NCI-H1105 (cell line): ENCODE measurements around the gene FASTK.

Experiments
- DNase-seq: peaks from one replicate; lab custom pipeline; 2025; lab: John Stamatoyannopoulos, UW

Gene FASTK

DNA sequence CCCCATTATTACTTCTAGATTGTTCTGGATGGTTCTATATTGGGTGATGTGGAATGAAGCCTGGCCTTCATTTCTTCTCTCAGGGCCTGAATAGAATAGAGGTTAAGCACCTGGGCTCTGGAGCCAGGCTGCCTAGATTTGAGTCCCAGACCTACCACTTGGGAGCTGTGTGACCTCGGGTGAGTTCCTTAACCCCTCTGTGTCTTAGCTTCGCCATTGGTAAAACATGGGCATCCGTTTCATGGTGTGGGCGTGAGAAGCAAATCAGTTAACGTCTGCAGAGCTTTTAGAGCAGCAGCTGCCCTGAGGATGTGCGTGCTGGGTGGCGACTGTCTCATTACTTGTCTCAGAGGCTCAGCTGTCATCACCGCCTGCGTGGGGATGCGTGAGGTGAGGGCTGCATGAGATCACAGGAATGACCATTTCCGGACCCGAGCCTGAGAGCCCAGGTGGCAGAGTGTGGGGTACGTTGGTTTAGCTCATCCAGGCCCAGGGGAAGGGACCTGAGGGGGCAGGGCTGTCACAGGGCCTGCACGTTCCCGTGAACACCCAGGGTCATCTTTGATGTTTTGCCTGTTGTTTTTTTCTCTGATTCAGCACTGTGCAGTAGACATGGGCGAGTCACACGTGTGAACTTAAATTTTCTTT is 15.3 kb upstream of the FASTK start:
- no peak for DNase-seq

DNA sequence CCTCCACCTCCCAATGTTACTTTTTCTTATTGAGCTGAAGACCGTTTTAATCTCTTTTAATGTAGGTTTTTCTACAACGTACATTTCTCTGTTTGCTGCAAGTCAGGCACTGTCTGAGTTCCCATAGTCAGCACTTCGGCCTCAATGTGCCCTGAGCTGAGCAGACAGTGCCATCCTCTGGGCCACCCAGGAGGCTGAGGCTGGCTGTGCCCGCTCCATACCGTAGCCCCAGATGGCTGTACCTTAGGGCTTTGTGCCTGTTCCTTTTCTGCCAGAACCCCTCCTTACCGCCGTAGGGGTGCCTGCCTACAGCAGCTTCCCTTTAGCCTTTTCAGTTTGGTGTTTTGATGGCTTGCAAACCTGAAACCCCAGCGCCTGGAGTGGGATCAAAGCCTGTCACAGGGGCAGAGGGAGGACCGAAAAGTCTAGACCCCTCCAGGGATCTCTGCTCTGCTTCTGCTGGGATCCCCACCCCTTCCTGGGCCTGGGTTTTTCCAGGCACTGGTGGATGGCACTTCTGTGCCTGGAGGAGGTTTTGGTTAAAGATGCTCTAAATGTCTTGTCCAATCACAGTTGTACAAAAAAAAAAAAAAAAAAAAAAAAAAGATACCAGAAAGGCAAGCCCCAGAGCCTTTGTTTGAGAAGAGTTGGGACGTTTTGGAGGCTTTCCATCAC is 14.7 kb upstream of the FASTK start:
- no peak for DNase-seq

DNA sequence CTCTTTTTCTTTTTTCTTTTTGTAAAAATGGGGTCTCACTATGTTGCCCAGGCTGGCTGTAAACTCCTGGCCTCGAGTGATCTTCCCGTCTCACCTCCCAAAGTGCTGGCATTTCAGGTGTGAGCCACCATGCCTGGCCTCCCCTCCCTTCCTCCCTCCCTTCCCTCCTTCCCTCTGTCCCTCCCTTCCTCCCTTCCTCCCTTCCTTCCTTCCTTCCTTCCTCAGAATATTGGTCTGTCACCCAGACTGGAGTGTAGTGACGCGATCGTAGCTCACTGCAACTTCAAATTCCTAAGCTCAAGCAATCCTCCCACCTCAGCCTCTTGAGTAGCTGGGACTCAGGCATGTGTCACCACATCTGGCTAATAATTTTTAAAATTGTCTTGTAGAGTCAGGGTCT is 14.1 kb upstream of the FASTK start:
- DNase-seq, result no peak

DNA sequence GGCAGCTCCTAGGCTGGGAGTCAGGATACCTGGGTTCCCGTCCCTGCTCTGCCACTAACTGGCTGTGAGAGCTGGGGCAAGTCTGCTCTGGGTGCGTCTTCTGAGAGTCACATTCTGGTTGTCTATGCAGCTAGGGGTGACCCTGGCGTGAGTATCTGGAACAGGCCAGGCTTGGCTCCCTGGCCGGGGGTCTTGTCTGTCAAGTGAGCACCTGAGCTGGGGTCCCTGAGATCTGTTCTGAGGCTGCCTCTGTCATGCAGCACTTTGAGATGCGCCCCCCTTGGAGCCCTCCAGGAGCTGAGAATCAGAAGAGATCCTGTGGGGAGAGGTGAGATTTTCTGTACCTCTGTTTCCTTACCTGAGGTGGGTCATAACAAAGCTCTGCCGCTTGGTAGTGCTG is 13.1 kb upstream of the FASTK start:
- no peak for DNase-seq

DNA sequence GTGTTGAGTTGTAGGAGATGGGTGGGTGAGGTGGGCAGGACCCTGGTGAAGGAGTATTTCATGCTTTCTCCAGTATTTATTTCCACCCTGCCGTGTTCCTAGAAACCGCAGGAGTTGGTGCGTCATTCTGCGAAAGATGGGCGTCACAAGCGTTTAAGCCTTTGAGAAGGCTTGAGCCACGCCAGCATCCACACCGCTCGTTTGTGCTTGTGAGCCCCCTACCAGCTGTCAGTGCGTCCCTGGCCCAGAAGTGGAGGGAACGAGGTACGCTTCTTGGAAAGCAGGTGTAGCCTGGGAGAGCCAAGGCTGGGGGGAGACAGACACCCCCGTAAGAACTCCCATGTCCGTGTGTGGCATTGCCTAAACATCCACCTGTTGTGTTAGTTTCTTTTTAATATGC is 11.4 kb upstream of the FASTK start:
- DNase-seq, result no peak

DNA sequence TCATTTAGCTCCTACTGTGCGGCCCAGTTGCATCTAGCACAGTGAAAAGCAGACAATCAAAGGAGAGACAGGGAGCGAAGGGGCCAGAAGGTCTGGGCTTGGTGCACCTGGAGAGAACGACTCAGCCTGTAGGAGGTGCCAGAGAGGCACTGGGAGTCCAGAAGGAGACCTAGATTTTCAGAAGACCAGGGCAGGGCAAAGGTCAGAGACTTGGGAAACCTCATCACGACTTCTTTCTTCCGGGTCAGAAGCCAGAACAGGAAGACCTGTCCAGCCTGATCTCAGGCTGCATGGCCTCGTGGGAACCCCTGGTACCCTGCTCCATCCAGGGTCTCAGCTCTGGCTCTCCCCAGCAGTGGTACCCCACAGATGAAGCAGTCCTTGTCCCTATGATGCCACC is 10.8 kb upstream of the FASTK start:
- DNase-seq, result no peak

DNA sequence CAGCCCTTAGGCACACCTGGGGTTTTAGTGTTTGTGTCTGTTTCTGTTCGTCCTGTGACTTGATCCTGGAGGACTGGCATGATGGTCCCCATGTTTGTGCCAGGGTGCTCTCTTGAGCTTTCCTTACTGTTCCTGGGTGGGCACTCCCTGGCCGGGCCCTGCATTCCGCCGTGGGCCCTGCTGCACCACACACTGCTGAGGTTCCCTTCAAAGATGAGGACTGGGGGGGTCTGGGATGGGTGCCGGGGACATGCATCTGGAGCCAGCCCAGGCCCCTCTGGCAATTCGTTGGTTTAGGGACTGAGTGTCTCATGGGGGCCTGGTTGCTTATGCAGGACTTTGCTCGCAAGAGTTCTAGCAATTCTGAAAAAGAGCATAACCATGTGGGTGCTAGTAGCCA is 10.4 kb upstream of the FASTK start:
- no peak for DNase-seq

DNA sequence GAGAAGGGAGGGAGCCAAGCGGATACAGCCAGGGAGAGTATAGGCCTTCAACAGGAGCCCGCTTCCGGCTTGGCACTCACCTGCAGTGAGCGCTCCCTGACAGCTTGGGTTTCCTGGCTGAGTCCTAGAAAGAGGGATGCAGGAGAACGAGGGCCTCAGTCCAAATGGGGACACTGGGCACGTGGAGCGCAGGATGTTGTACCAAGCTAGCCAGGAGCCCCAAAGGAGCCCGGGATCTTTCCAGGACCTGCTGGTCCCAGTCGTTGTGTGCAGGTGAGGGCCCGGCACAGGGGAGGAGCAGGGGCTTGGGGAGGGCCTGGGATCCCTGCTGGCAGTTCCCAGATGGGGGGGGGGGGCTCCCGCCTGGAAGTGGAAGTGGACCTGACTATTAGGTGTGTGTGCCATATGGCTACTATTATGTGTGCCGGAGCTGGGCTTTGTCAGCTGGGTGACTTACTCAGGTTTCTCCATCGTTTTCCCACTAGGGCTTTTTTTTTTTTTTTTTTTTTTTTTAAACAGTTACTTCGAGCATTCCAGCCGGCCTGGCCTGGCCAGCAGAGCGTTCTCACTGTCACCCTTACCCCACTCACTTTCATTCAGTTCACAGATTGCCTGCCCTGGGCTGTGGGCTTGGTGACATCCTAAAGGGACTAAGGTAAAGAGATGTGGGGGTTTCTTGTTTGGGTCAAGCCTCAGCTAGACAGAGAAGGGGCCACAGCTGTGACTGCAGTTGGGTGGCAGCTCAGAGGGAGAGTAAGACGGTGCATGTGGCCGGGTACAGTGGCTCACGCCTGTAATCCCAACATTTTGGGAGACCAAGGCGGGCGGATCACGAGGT is 9.5 kb upstream of the FASTK start:
- DNase-seq, result no peak

DNA sequence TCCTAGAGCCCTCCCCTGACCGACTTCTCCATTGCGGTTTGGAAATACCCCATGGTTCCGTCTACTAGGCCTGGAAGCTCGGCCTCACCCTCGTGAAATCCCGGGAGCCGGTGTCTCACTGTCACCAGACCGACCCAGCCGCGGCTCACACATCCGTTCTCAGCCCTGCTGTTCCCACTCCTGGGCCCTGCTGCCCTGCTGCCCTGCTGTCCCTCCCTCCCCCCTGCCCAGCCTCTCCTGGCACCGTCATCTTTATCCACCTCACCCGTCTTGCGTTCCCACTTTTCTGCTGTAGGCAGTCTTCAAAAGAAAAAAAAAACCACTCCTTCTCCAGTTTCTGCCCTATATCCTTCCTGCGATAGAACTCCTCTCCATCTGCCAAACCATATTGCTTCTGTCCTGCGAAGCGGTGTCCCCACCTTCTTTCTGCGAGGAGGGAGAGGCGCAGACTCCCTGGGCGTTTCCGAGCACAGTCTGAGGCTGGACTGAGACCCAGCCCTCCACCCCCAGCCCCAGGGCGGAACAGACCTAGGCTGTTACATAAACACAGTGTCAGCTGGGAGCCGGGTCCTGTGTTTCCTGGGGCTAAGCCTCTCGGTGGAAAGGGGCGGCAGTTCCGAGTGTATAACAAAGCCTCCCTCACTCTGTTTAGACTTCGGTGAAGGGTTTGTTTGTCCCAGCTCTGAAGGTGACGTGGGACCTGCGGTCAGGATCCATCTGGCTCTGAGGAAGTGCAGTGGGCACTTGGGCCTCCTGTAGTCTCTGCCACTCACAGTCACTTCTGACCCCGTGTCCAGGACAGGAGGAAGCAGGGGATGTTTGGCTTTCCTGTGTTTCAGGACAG is 8.5 kb upstream of the FASTK start:
- no peak for DNase-seq

DNA sequence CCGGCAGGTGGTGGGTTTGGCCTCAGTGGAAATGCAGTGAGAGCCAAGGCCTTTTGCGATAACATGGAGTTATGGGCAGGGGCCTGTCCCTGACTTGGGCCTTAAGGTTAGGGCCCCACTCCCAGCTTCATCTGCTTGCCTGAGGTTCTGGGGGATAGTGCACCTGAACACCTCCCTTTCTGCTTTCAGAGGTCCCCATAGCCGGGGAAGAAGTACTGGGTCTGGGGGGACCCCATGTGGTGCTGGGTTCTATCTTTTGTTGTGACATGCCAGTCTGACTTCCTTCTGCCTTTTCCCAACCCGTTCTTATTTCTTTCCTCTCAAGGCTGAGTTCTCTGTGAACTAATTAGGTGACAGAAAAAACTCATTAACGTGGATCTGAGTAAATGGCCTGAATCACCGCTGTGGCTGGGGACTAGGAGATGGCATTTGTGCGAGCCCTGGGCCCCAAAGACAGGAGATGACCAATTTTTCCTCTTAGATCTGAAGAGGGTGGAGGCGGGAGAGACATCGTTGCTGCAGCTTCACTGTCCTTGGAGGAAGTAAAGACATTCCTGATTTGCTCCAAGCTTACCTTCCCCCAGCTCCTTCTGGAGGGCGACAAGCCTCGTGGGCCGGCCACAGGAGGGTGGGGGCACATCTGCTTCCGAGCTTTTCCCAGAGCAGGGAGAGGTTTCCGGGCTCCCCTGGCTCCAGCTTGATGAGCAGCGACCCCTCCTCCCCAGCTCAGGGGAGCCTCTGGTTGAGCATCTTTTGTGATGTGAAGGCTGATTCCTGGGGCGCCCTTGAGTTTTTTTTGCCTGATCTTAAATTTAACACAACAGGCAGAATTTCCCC is 7.6 kb upstream of the FASTK start:
- no peak for DNase-seq

DNA sequence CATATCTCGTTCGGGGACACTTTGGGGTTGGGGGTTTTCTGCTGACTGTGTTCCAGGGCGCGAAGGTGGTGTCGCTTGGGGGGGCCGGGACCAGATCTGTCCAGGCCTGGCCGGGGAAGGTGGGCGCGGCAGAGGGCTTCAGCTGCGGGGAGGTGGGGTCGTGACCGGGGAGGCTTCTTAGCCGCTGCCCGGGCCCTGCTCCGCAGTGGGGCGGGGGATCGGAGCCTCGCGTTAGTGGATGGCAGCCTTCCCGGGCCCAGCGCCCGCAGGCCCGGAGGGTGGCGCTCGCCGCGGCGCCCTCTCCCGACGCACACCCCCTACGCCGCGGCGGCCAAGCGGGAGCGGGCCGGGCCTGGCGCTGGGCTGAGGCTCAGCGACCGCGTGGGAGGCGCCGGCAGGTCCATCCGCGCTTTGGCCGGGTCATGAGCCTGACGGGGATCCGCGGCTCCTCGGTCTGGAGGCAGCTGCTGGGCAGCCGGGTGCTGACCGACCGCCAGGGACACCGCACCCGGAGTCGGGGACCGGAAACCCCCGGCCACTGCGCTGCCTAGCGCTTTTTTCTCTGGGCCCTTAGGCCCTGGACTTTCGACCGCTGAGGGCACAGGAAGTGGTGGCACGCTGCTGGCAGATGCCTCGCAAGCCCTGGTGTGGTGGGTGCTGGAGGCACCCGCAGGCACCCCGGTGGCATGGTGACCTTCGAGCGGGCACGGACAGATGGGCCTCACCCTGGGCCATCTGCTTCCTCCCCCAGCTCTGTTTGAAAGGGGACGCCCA is 6.8 kb upstream of the FASTK start:
- peak; percentile 35 for DNase-seq

DNA sequence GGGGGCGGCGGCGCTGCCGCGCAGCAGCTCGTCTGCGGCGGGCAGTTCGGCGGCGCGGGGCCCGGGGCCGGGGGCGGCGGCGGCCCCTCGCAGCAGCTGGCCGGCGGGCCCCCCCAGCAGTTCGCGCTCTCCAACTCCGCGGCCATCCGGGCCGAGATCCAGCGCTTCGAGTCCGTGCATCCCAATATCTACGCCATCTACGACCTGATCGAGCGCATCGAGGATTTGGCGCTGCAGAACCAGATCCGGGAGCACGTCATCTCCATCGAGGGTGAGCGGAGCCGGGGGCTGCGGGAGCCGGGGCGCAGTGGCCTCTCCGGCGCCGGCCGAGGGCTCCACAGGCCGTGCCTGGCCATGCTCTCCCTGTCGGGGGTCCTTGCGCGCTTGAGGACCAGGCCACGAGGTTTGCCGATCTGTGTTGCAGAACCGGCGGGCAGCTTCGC is 6.2 kb upstream of the FASTK start:
- DNase-seq, result peak; percentile 34

DNA sequence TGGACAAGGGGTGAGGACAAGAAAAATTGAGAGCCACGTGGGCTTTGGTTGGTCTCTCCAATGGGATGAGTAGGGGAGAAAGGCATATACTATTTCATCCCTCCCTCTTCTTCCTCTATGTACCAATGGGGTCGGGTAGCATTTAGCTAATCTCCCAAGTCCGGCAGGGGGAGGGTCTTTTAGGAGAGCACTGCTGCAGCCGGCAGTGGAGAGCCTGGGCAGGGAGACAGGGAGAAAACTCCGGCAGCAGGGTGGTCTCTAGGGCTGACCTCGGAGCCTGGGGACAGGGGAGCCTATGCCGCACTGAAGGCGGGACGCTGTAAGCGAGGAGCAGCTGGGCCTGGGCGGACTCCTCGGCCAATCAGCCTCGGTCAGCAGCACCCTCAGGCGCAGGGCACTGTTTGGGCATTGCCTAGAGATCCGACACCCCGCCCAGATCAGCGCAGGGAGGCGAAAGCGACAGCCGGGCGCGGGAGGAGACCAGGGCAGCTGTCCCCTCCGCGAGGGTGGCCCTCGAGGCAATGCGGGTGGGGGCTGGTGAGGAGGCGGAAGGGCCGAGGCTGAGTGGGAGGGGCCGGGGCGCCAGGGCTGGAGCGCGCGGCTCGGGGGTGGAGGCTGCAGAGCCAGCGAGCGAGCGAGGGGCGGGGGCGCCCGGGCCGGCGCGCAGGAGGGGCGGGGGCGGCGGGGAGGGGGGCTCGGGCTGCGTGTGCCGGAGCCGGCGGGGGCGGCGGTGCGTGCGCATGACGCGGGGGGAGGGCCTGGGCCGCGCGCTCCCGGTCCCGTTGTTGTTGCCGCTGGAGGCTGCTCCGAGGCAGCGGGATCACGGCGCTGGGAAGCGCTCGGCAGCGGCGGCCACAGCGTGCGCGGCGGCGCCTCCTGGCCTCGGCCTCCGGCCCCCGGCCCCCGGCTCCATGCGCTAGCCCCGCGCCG is 5.3 kb upstream of the FASTK start, which contains the start of gene AGAP3:
Gene AGAP3 (plus strand): TSS at position 785 of the 930 bp plus-strand sequence. CDS start 267 bp downstream, outside the sequence.
- DNase-seq, result peak; percentile 66

DNA sequence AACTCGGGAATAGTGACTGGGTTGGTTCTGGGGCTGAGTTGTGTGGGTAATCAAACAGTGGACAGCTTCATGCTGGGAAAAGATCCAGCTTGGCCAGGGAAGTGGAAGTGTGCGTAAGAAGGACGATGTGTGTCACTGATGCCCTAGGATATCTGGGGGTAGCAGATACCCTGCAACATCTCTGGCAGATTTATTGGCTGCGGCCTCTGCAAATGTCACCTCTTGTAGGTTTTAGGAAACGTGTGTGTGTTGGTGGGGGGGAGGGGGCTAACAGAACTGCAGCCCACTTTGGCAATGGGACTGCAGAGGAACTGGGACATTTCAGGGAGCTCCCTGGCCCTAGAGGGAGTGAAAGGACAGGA is 4.7 kb upstream of the FASTK start:
- no peak for DNase-seq

DNA sequence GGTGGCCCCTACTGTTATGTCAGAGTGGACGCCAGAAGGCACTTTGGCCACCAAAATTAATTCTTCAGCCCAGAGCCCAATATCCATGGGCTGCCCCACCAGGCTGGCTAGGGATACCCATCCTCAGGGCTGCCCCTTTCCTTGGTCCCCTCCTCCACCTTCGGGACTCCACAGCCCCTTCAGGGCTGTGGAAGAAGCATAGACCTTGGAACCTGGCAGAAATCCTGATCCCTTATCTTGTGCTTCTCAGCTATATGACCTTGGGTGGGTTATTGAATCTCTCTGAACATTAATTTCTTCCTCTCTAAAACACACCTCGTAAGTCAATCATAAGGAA is 3.2 kb upstream of the FASTK start:
- no peak for DNase-seq

DNA sequence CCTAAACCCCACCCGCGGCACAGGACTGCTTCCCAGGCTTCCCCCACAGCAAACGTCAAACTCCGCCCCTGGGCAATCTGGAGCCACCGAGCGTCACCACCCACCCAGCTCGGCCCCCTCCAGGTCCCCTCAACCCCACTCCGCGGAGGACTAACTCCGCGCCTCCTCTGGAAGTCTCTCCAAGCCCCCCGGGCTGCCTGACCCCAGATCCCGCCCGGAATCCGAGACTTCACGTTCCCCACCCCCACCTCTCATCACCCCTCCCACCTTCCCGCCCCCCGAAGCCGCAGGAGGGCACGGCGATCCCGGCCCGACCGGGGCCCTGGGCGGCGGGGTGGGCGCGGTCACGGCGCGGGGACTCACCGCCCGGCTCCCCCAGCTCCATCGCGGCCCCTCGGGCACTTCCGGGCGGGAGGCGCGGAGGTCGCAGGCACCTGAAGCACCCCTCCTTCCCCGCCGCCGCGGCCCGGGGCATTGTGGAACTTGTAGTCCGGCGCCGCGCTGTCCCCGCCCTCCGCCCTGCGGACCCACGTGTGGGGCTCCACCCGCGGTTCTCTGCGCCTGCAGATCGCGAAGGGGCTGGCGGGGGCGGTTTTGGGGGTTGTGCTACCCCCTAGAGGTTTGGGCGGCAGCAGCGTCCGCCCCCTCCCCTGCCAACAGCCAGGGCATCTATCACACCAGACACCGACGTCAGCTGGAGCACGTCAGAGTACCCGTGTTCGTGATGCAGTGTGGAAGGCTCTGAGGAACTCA is 2.6 kb upstream of the FASTK start, which contains the start of gene TMUB1:
Gene TMUB1 (minus strand): TSS at position 423 of the 753 bp plus-strand sequence. CDS start 930 bp downstream, outside the sequence.
- peak; percentile 70 for DNase-seq

DNA sequence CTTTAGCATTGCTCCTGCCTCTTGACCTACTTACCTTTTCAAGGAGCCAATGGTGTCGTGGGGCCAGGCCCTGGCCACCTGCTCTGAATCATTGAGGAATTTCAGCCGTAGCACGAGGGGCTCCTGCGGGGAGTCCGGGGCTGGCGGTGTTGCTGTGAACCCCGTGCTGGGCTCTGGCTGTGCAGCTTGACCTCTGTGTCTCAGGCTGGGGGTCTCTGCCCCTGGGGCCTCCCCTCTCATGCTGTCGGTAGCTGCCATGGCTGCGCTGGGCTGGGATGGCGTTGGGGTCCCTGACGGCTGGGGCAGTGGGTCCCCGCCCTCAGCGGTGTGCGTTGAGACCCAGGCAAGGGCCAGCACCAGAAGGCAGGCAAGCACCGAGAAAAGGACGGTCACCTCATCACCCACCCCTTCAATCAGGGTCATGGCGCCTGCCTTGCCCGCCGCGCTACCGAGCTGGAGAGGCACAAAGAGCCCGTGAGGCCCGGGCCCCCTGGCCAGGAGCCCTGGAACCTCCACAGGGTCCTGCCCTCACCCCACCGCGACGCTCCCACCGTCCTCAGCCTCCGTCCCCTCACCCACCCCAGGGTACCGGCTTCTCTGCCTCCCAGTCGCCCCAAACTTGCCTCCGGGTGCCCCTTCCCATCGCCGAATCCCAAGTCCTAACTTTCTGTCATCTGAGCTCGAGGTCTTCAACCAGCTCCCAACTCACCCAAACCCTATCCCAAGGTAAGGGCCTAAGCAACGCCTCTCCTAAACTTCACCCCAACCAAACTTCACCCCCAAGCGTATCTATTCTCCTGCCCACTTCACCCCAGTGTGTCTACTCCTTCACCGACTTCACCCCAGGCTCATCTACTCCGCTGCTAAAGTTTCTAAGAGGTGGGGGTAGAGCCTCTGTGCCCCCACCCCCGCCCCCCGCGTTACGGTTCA is 1.8 kb upstream of the FASTK start:
- DNase-seq, result no peak
